Measurements from ENCODE around the gene CAVIN2.

- TF ChIP-seq, protein P1, sequence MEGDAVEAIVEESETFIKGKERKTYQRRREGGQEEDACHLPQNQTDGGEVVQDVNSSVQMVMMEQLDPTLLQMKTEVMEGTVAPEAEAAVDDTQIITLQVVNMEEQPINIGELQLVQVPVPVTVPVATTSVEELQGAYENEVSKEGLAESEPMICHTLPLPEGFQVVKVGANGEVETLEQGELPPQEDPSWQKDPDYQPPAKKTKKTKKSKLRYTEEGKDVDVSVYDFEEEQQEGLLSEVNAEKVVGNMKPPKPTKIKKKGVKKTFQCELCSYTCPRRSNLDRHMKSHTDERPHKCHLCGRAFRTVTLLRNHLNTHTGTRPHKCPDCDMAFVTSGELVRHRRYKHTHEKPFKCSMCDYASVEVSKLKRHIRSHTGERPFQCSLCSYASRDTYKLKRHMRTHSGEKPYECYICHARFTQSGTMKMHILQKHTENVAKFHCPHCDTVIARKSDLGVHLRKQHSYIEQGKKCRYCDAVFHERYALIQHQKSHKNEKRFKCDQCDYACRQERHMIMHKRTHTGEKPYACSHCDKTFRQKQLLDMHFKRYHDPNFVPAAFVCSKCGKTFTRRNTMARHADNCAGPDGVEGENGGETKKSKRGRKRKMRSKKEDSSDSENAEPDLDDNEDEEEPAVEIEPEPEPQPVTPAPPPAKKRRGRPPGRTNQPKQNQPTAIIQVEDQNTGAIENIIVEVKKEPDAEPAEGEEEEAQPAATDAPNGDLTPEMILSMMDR (IDR thresholded peaks at IDR 0.05) = no peak
- no peak for TF ChIP-seq POLR2A (IDR thresholded peaks at IDR 0.05)
Measured at GRCh38 chr2:191857259-191857805, 10.4 kb upstream of the CAVIN2 start.
